NCI-H1105 (cell line): ENCODE measurements around the gene AAMP.

Source experiments
- DNase-seq: peaks from one replicate; lab custom pipeline; 2025; lab: John Stamatoyannopoulos, UW

AAMP gene

DNA sequence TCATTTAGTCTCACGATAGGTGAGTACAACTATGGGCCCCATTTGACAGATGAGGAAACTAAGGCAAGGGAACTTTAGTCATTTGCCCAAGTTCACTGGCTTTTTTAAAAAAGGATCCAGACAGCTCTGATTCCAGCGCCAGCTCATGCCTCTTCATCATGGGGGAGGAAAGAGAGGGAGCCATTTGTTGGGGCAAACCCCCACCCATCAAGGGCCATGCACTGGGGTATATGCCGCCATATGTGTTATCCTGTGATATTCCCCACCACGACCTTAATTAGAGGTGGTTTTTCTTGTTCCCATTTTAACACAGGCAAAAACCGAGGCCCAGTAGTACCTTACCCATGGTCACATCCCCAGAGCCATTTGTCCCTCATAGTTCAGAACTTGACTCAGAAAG is 9.8 kb downstream of the AAMP start:
- DNase-seq = no peak

GRCh38 chr2:218259099-218259961 is 10.6 kb downstream of the AAMP start:
- no peak for DNase-seq

GRCh38 chr2:218257390-218257981 is 12.5 kb downstream of the AAMP start:
- DNase-seq = no peak

DNA sequence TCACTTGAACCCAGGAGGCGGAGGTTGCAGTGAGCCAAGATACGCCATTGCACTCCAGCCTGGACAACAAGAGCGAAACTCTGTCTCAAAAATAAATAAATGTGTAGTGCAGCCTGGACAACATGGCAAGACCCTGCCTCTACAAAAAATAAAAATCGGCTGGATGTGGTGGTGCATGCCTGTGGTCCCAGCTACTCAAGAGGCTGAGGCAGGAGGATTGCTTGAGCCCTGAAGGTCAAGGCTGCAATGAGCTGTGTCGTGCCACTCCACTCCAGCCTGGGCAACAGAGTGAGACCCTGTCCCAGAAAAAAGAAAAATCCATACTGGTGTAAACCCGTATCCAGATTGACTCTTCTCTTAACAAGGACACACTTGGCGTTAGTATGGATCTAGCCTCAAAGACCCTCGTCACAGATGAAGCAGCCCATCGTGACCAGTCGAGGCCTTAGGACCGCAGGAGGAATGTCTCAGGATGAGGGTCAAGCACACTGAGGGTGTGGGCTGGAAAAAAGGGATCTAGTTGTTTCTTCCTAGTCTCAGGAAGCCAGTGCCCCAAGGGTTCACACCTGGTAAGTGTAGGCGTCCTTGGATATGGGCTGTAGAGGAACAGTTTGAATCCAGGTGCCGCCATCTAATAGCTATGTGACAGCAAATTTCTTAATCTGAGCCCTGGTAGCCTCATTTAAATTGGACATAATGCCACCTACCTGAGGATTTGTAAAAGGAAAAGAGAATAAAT is 13.2 kb downstream of the AAMP start:
- DNase-seq = no peak

DNA sequence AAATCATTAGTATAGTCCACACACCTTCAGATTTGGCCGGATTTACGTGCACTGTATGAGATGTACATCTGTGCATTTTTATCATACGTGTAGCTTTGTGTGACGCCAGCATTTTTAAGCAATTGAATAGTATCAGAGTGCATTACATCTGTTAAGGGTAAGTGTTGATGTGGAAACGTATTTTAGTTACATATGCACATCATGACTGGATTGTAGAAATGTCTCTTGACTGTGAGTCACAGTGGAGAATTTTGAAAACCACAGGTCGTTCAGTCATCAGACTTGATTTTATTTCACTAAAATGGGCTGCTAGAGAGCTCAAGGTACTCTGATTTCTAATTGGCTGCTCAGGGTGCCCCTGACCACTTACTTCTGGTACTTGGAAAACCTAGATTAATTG is 14.5 kb downstream of the AAMP start:
- DNase-seq = no peak

GRCh38 chr2:218253232-218253625 is 16.7 kb downstream of the AAMP start:
- no peak for DNase-seq

DNA sequence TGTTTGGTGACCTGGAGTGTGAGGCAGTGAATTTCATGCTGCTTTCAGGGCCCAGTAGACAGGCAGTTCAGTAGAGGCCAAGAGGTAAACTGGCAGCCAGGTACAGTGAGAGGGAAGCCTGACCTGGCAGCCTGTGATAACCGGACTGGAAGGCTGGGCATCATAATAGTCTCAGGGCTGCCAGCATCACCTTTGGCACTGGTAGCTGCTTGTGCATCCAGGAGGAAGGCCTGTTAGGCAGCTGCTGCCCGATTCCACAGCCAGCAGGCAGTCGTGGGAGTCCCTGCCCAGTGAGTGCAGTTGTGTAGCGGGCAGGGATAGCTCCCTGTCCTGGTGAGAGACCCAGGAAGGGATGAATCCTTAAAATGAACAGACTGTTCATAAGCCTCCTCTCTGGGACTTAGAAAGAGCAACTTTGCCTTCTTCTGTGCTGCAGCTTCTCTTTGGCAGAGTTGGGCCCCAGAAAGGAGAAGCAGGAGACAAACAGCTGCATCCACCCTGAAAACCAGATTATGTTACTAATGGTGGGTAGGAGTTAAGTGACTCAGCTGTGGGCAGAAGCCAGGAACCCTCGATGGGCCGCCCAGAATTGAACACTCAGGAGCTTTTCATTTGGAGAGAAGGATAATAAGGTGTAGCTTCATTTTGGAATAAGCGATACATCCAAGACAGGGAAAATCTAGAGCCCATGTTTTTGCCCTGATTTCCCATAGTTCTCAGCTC is 17.3 kb downstream of the AAMP start:
- no peak for DNase-seq

DNA sequence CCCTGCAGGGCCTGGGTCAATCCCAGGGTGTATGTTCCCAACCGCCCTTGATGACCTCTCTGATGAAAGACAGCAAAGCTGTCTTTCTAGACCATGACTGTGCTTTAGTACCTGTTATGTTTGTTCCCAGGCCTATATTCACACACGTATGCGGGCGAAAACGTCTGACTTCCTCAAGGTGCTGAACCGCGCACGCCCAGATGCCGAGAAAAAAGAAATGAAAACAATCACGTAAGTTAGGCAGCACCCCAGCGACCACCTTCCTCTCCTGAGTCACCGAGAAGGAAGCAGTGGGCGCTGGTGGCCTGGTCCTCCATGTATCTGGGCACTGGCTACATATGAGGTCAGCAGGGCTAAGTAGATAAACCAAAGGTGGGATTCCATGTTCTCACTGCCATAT is 20.2 kb downstream of the AAMP start:
- DNase-seq = no peak

GRCh38 chr2:218245214-218245613 is 24.7 kb downstream of the AAMP start:
- no peak for DNase-seq

- no peak for DNase-seq
Observed at GRCh38 chr2:218244665-218245064, 25.3 kb downstream of the AAMP start.

- DNase-seq = no peak
Observed at GRCh38 chr2:218244204-218244603, 25.7 kb downstream of the AAMP start.

DNA sequence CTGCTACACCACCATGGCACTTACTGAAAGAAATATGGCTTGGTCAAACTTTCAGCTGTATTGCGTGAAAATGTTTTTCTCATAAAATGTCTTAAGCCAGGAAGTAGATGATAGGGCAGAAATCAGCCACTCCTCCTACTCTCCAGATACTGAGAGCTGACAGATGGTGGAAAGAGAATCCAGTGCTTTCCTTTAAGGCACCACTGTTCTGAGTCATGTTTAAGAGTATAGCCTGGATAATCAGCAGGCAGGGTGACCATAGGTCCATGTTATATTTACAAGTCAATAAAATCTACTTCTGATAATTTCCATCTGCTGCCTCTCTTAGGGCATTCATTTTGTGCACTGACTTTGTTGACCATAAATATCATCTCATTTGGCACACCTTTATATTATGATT is 31.1 kb downstream of the AAMP start:
- DNase-seq = no peak

DNA sequence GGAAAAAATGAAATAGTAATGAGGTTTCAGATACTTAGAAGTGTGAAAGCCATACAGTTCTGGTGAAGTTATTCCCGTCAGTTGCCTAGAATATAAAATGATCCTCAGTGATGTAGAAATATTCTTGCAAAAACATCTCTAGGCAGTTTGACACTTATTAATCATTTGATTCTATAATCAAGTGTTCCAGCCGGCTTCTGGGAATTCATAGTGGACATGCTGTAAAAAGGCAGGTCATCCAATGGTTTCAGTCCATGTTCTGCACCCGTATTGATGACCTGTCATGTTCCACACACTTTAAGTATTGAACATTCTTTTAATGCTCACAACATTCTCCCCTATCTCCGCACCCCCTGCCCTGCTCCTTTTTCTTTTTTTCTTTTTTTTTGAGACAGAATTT is 33.1 kb downstream of the AAMP start:
- DNase-seq = no peak

GRCh38 chr2:218235017-218235416 is 34.9 kb downstream of the AAMP start:
- DNase-seq = no peak

GRCh38 chr2:218234521-218234920 is 35.4 kb downstream of the AAMP start:
- DNase-seq = no peak

DNA sequence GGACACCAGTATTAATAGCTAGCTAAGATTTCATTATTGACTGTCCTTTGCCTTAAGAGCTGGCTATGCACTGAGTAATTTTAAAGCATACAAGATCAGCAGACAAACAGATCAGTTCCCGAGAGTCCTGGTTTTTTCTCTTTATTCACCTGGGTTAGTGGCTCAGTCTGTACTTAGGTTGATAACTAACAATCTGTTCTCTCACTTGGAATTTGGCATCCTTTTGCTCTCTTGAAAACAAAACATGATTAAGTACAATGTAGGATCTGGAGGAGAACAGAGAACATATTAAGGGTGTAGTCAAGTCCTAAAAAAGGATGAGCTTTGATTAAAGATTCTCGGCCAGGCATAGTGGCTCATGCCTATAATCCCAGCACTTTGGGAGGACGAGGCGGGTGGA is 36.4 kb downstream of the AAMP start:
- no peak for DNase-seq

DNA sequence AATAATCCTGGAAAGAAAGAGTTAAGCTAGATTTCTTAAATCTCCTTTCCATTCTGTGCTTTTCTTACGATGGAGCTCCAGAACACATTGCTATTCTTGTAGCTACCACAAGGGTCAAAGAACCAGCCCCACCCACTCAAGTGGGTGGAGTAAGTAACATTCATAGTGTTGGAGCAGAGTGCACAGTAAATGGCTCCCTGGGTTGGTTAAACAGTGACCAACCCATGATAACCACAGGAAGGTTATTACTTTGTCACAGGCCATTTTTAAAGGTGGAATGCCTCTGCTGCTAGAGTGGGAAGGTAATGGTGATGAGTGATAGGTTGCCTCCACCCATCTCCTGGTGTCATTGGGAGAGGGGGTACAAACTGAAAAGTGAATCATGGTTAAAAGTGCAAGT is 39.1 kb downstream of the AAMP start:
- no peak for DNase-seq

GRCh38 chr2:218229851-218230250 is 40.1 kb downstream of the AAMP start:
- DNase-seq = no peak

- DNase-seq = no peak
Observed at GRCh38 chr2:218229239-218229638, 40.7 kb downstream of the AAMP start.

GRCh38 chr2:218228366-218229090 is 41.4 kb downstream of the AAMP start:
- DNase-seq = no peak

DNA sequence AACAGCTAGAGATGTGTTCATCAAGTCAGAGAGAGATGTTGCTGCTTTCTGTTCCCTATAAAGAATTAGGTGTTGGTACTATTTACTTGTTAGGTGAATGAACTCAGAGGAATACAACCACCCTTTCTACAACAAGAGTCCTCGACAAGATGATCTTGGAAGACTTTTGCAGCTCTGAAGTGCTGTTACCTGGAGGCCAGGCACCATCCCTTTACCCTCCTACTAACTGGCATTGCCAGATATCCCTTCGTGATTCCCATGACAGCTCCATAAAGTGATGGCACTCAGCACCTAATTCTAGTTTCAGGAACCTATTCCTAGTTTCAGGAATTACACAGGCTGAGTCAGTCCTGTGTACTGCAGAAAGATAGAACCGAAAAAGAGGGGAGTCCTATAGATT is 43.0 kb downstream of the AAMP start:
- no peak for DNase-seq

- no peak for DNase-seq
Observed at GRCh38 chr2:218224186-218224585, 45.8 kb downstream of the AAMP start.
